Measurements from ENCODE around the gene ITGA11.

GRCh38 chr15:68252925-68253534, 178.9 kb downstream of the ITGA11 start:
- TF ChIP-seq CTCF (conservative IDR thresholded peaks at IDR 0.05; ENCODE audit: low read length) (peak; percentile 95), EZH2phosphoT487 (IDR thresholded peaks at IDR 0.05; ENCODE audit: borderline replicate concordance, low read depth, low read length) (no peak)
